Omental fat pad (tissue), 4 donors: ENCODE data around the gene RCBTB1. TPM values are rescaled to one million over a fixed set of nuclear protein-coding genes. Genes with fewer than 3 reads are reported as not detected.
"Not testable (repeated sequence)": the region's sequence is repeated elsewhere in the genome, so short reads cannot be mapped to it uniquely, and the experiment has no call there.

Source experiments
- ATAC-seq: fragments of 150-250 bp; one replicate; pipeline ENCODE4 v1.9.1; 2016; ENCODE audit warnings: mild to moderate bottlenecking, moderate library complexity; ENCODE audit not compliant: low FRiP score
- DNase-seq: peaks from one replicate; pipeline ENCODE4 v3.0.0-alpha.2; 2019; ENCODE audit warnings: low spot score
- CTCF ChIP-seq, 3 donors: fragments of 450-650 bp; IDR thresholded peaks; one replicate each; pipeline ENCODE4 v1.5.1; 2016 to 2017; ENCODE audit warnings: antibody characterized with exemption in 3 of 3, mild to moderate bottlenecking in 3 of 3, moderate library complexity in 2 of 3
- total RNA-seq, 4 donors: library from RNA; depleted of rRNA; stranded (reverse); fragments of >200 nt; gene quantifications; one replicate each; pipeline ENCODE4 v1.1.0, GENCODE V29; 2016

Gene RCBTB1
- total RNA-seq, 4 donors from 2014 or later = 8.4 to 17.5 (median 11.1) TPM

GRCh38 chr13:49512578-49512977, 72.8 kb downstream of the RCBTB1 start:
- TF ChIP-seq CTCF (IDR thresholded peaks at IDR 0.05) = no peak
- no peak for DNase-seq
- no peak for ATAC-seq

GRCh38 chr13:49503951-49504350, 81.4 kb downstream of the RCBTB1 start:
- ATAC-seq (no peak), DNase-seq (no peak)
- no peak for TF ChIP-seq CTCF (IDR thresholded peaks at IDR 0.05)

- no peak for TF ChIP-seq CTCF (IDR thresholded peaks at IDR 0.05)
- ATAC-seq (peak; percentile 32), DNase-seq (no peak)
Observed at GRCh38 chr13:49502954-49503353, 82.4 kb downstream of the RCBTB1 start.

- ATAC-seq = no peak
- no peak for DNase-seq
- no peak for TF ChIP-seq CTCF (IDR thresholded peaks at IDR 0.05)
Observed at GRCh38 chr13:49499889-49500660, 85.3 kb downstream of the RCBTB1 start.

- ATAC-seq (no peak), DNase-seq (no peak)
- TF ChIP-seq CTCF (IDR thresholded peaks at IDR 0.05) = no peak
Observed at GRCh38 chr13:49498206-49498605, 87.2 kb downstream of the RCBTB1 start.

- TF ChIP-seq CTCF (IDR thresholded peaks at IDR 0.05) = no peak
- no peak for DNase-seq
- no peak for ATAC-seq
Observed at GRCh38 chr13:49497272-49497671, 88.1 kb downstream of the RCBTB1 start.

GRCh38 chr13:49496837-49497236, 88.5 kb downstream of the RCBTB1 start:
- ATAC-seq, DNase-seq: not testable (repeated sequence)
